Measurements from ENCODE around the gene SAMD4A. TPM values are rescaled to one million over a fixed set of nuclear protein-coding genes. Genes with fewer than 3 reads are reported as not detected.

The SAMD4A gene
- total and polyA plus RNA-seq, 2 of the 4 experiments (the other 2 are of a cell fraction) = 22.9 to 38.2 TPM

DNA sequence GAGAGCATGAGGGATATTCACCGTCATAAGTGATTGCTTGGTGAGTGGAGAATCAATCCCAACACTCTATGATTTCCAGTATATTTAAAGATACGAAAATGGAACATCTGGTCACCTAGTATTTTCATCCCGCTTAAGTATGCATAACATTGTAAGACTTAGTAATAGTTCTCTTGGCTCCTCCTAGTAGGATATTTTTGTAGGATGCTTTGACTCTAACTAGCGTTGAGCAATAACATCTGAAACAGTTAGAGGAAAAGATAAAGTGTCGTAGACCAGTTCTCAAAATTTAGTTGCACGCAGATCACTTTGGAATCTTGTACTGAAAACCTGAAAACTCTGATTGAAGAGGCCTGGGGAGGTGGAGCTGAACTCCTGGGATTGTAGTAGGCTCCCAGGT, 7.6 kb downstream of the SAMD4A start:
- H3K9ac ChIP-seq (ENCODE audit: low read depth, low read length) = no peak overlapping the region
- no CpG with 5 or more reads among the region's 6 CpGs for WGBS, 2 experiments (ENCODE audit: extremely low coverage in 2 of 2, insufficient read length in 1 of 2)
- 0 out of 2 replicates have a peak overlapping the region, but pooled peaks have one; percentile 25 for H4K5ac ChIP-seq (ENCODE audit: low read depth, low read length)
- H3K79me1 ChIP-seq (ENCODE audit: low read depth in 1 of 2, low read length in 2 of 2) = peaks cover 35 to 79% of the 10 kb centered on the region in 2 experiments
- TF ChIP-seq POLR2A (IDR thresholded peaks at IDR 0.05; ENCODE audit: low read depth, low read length) = peak; percentile 5; the same call in 1 of the 2 replicates
- peak; percentile 66; the same call in 1 of the 2 replicates for TF ChIP-seq CEBPB (IDR thresholded peaks at IDR 0.05; ENCODE audit: low read depth, low read length)
- TF ChIP-seq CHD1 (IDR thresholded peaks at IDR 0.05; ENCODE audit: low read depth, low read length) = no peak
- ATAC-seq (ENCODE audit: low read depth) = no peak
- peaks cover 30% of the 10 kb centered on the region for H3K9me1 ChIP-seq (ENCODE audit: insufficient read depth, low read length)
- H3K4ac ChIP-seq (ENCODE audit: low read depth, low read length) = peak overlapping the region; percentile 48
- H4K8ac ChIP-seq (ENCODE audit: low read depth in 2 of 2, low read length in 2 of 2) = no peak overlapping the region
- H2AK9ac ChIP-seq (replicated peaks; ENCODE audit: low read depth, low read length, poor library complexity) = no peak overlapping the region
- peaks cover 56% of the 10 kb centered on the region for H4K20me1 ChIP-seq (ENCODE audit: insufficient read depth, low read length)
- H2BK15ac ChIP-seq (ENCODE audit: low read depth, low read length) = no peak overlapping the region
- intact Hi-C loops (cut with micrococcal nuclease) = no loop called here
- H3K27ac ChIP-seq (ENCODE audit: insufficient read depth, low read length) = no peak overlapping the region
- no peak overlapping the region for H2BK120ac ChIP-seq (ENCODE audit: low read depth, low read length)
- H2AK5ac ChIP-seq (ENCODE audit: low read depth, low read length) = no peak overlapping the region; the same call in 1 of the 2 replicates
- ChIA-PET POLR2A (ENCODE audit: unreplicated experiment) (no interaction called here), CTCF (no interaction called here)
- in situ Hi-C loops (cut with MboI; ENCODE audit: low sequenced_read_pairs) = no loop called here
- H3K56ac ChIP-seq (ENCODE audit: extremely low read depth, insufficient read depth, low read length) = no peak overlapping the region
- no TSS peak for BruUV-seq (replicated peaks)
- peaks cover 2% of the 10 kb centered on the region; the same call in 1 of the 2 replicates for H3K9me3 ChIP-seq (ENCODE audit: control insufficient read depth, insufficient read depth, low read length)
- no peaks in the 10 kb centered on the region for H3K27me3 ChIP-seq (ENCODE audit: control insufficient read depth, insufficient read depth, low read length)
- no peak for DNase-seq
- dilution Hi-C loops (cut with HindIII; ENCODE audit: low sequenced_read_pairs, unreplicated experiment) = no loop called here
- no peak overlapping the region for H2AFZ ChIP-seq (replicated peaks; ENCODE audit: low read length, poor library complexity)
- peak overlapping the region; percentile 28 for H3K4me2 ChIP-seq (ENCODE audit: low read depth, low read length)
- peak overlapping the region; percentile 1 for H2BK5ac ChIP-seq (ENCODE audit: low read depth, low read length, poor library complexity, severe bottlenecking)
- H2BK20ac ChIP-seq (ENCODE audit: low read depth, low read length) = peak overlapping the region; percentile 8; the same call in 1 of the 2 replicates
- no peak overlapping the region for H4K91ac ChIP-seq (ENCODE audit: insufficient read depth, low read depth, low read length)
- H3K4me3 ChIP-seq (ENCODE audit: insufficient read depth, low read depth, low read length) = no peak overlapping the region
- H3K36me3 ChIP-seq (ENCODE audit: control insufficient read depth, insufficient read depth, low read length) = peaks cover 11% of the 10 kb centered on the region
- peak overlapping the region; percentile 47 for H3K14ac ChIP-seq (replicated peaks; ENCODE audit: low read depth, low read length)
- H3K23ac ChIP-seq (ENCODE audit: low read depth, low read length) = peak overlapping the region; percentile 40
- peak overlapping the region; percentile 69; the same call in 1 of the 2 replicates for H3K18ac ChIP-seq (ENCODE audit: low read depth, low read length)
- H3K4me1 ChIP-seq (ENCODE audit: control insufficient read depth, insufficient read depth, low read length) = peaks cover 35% of the 10 kb centered on the region
